LNCaP clone FGC (cell line): ENCODE data around the gene COL15A1.

Source experiments
- DNase-seq: peaks from one replicate; pipeline ENCODE4 v3.0.0-alpha.2; 2011; ENCODE audit warnings: low read depth
- H3K4me3 ChIP-seq: 2 replicates; pipeline ENCODE4 v1.5.1; 2011; ENCODE audit warnings: mild to moderate bottlenecking, low read depth, low read length, control low read depth
- TF ChIP-seq, protein P1 (sequence below): IDR thresholded peaks from 2 replicates; pipeline ENCODE4 v1.5.1; 2012; ENCODE audit warnings: mild to moderate bottlenecking; ENCODE audit not compliant: control insufficient read depth, insufficient read depth; ENCODE audit errors: extremely low read depth

The COL15A1 gene

DNA sequence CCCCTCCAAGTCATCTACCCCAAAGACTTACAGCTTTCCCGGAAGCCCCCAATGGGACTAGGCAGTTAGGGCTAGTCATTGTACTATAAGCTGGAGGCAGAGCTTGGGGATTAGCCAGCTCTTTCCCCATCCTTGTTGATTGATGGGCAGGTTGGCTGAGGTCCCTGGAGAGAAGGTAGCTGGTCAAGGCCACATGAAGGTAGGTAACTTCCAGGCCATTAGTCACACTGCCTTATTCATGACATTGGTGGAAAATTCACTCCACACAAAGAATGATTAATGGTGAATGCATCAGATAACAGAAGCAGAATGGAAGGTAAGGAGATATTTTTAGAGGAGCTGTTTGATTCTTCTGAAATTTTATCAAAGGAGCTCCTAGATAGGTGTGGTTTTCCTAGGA lies 111.7 kb downstream of the COL15A1 start:
- H3K4me3 ChIP-seq = no peak overlapping the region
- TF ChIP-seq, protein P1, sequence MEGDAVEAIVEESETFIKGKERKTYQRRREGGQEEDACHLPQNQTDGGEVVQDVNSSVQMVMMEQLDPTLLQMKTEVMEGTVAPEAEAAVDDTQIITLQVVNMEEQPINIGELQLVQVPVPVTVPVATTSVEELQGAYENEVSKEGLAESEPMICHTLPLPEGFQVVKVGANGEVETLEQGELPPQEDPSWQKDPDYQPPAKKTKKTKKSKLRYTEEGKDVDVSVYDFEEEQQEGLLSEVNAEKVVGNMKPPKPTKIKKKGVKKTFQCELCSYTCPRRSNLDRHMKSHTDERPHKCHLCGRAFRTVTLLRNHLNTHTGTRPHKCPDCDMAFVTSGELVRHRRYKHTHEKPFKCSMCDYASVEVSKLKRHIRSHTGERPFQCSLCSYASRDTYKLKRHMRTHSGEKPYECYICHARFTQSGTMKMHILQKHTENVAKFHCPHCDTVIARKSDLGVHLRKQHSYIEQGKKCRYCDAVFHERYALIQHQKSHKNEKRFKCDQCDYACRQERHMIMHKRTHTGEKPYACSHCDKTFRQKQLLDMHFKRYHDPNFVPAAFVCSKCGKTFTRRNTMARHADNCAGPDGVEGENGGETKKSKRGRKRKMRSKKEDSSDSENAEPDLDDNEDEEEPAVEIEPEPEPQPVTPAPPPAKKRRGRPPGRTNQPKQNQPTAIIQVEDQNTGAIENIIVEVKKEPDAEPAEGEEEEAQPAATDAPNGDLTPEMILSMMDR = no peak
- no peak for DNase-seq

DNA sequence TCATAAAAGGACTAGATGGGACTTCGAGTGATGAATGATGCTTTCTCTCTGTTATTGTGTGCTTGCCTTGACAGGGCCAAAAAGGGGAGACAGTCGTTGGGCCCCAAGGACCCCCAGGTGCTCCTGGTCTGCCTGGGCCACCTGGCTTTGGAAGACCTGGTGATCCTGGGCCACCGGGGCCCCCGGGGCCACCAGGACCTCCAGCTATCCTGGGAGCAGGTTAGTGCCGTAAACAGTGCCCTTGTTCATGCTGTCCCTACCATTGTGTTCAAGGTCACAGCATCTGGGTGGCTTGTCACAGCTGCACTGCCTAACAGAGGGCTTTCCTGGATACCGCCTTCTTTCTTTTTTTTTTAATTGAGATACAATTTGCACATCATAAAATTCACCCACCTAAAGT lies 112.5 kb downstream of the COL15A1 start:
- H3K4me3 ChIP-seq = no peak overlapping the region
- TF ChIP-seq, protein P1 = no peak
- DNase-seq = no peak

GRCh38 chr9:99056886-99057664 lies 113.4 kb downstream of the COL15A1 start:
- DNase-seq = no peak
- TF ChIP-seq, protein P1 = no peak
- H3K4me3 ChIP-seq = no peak overlapping the region

DNA sequence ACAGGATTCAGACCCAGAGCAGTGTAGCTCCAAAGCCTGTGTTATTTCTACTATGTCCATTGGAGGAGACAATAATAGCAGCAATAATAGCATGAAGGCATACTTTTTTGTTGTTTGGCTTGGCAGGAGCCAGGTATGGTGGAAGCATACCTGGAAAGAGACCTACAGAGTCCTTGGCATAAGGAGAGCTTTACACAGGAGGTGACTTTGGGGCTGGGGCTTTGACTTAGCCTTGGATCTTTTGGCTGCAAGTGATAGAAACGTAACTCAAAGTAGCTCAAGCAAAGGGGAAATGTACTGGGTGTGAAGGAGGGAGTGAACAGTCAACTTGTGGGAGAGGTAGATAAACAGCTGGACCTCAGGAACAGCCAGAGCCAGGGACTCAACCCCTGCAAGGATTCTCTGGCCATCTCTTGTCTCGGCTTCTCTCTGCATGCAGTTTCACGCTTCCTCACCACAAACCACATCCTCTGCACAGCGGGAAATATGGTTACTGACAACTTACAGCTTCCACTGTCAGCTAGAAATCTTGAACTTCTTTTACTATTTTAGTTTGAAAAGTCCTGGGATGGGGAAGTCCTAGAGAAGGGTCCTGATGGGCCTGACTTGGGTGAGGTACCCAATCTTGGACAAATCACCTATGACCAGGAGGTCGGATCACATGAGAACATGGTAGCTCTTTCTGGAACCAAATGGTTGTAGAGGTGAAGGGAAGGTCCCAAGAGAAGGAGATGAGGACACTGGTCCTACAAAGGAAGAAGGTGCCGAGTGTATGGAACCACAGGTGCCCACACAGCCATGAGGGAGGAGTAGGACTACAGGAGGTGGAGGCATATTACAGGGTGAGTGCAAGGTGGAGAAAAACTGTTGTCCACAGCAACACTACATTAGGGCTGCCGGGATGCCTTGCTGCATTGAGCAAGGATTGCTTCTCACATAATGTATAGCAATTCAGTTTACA lies 114.2 kb downstream of the COL15A1 start:
- TF ChIP-seq, protein P1 = no peak
- DNase-seq = no peak
- H3K4me3 ChIP-seq = no peak overlapping the region

DNA sequence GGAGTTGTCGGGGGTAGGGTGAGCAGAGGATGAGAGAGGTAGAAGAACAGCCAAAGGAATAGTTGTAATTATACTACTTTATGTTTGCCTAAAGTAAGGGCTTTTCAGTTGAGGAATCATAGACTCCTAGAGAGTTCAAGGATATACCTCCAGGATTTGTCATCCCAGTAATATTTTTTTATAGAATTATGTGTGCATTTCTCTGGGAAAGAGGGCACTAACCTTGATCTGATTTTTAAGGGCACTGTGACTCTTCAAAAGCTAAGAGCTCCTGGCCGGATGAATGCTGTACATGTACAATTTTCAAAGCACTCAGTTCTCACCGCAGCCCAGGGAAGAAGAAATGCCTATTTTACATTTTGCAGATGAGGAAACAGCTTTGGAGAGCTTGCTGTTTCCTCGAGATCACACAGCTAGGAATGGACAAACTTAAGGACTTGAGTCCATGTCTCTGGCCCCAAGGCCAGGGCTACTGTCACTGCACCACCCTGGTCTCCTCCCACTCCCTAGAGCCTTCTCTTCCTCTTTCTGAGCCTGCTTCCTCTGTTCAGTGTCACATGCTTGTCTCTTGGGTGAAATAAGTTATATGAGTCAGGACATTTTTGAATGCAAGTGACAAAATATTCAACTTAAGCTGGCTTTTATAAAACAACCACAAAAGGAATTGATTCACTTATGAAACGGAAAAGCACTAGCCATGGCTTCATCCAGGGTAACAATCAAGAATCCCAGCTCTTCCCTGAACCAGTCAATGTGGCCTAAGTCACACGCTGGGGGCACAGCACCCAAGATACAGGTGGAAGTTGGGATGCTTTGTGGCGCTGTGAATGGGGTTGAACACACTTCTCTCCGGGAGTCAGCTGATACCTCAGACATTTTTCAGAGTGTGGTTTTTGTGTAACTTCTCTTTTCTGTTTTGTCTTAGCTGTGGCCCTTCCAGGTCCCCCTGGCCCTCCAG lies 115.5 kb downstream of the COL15A1 start:
- TF ChIP-seq, protein P1 = no peak
- H3K4me3 ChIP-seq = no peak overlapping the region
- no peak for DNase-seq

- no peak for DNase-seq
- TF ChIP-seq, protein P1 = no peak
- no peak overlapping the region for H3K4me3 ChIP-seq
Measured at GRCh38 chr9:99060621-99061020, 116.9 kb downstream of the COL15A1 start.
